Skeletal muscle satellite cell (primary cell): Measurements from ENCODE around the gene C9orf50.

Experiments
- H3K27me3 ChIP-seq: 2 replicates; pipeline ENCODE4 v1.7.0; 2013; ENCODE audit warnings: low read length; ENCODE audit not compliant: control insufficient read depth, insufficient read depth
- H3K36me3 ChIP-seq: 2 replicates; pipeline ENCODE4 v1.7.0; 2013; ENCODE audit warnings: mild to moderate bottlenecking, control low read depth, low read length; ENCODE audit not compliant: insufficient read depth
- H3K4me1 ChIP-seq: 2 replicates; pipeline ENCODE4 v1.7.0; 2013; ENCODE audit warnings: low read length; ENCODE audit not compliant: control insufficient read depth, insufficient read depth
- H3K4me2 ChIP-seq: 2 replicates; pipeline ENCODE4 v1.7.0; 2013; ENCODE audit warnings: mild to moderate bottlenecking, low read length
- H3K4me3 ChIP-seq: 2 replicates; pipeline ENCODE4 v1.7.0; 2013; ENCODE audit warnings: low read length
- H3K9ac ChIP-seq: 2 replicates; pipeline ENCODE4 v1.7.0; 2013; ENCODE audit warnings: mild to moderate bottlenecking, low read depth, low read length, moderate library complexity
- H3K9me3 ChIP-seq: replicated peaks from 2 replicates; pipeline ENCODE4 v1.7.0; 2013; ENCODE audit warnings: mild to moderate bottlenecking, control low read depth, low read length

C9orf50 gene

GRCh38 chr9:129604766-129605163 is 16.1 kb downstream of the C9orf50 start:
- H3K4me3 ChIP-seq = no peak overlapping the region
- no peaks in the 10 kb centered on the region for H3K27me3 ChIP-seq
- H3K9me3 ChIP-seq = no peaks in the 10 kb centered on the region
- peaks cover 27% of the 10 kb centered on the region for H3K4me1 ChIP-seq
- no peak overlapping the region for H3K4me2 ChIP-seq
- H3K36me3 ChIP-seq = no peaks in the 10 kb centered on the region
- no peak overlapping the region for H3K9ac ChIP-seq

- H3K4me2 ChIP-seq = no peak overlapping the region
- H3K9me3 ChIP-seq = no peaks in the 10 kb centered on the region
- H3K27me3 ChIP-seq = no peaks in the 10 kb centered on the region
- H3K4me3 ChIP-seq = no peak overlapping the region
- no peaks in the 10 kb centered on the region for H3K36me3 ChIP-seq
- no peak overlapping the region for H3K9ac ChIP-seq
- H3K4me1 ChIP-seq = peaks cover 23% of the 10 kb centered on the region
Measured at GRCh38 chr9:129604056-129604765, 16.7 kb downstream of the C9orf50 start.

- Histone ChIP-seq H3K4me3 (no peak overlapping the region), H3K36me3 (no peaks in the 10 kb centered on the region), H3K4me1 (peaks cover 13% of the 10 kb centered on the region), H3K4me2 (no peak overlapping the region), H3K27me3 (no peaks in the 10 kb centered on the region), H3K9ac (no peak overlapping the region), H3K9me3 (no peaks in the 10 kb centered on the region)
Measured at GRCh38 chr9:129602598-129603415, 18.1 kb downstream of the C9orf50 start.

- H3K4me1 ChIP-seq = peaks cover 19% of the 10 kb centered on the region
- no peaks in the 10 kb centered on the region for H3K27me3 ChIP-seq
- H3K9me3 ChIP-seq = no peaks in the 10 kb centered on the region
- no peaks in the 10 kb centered on the region for H3K36me3 ChIP-seq
- H3K9ac ChIP-seq = no peak overlapping the region
- no peak overlapping the region for H3K4me3 ChIP-seq
- H3K4me2 ChIP-seq = no peak overlapping the region
Measured at GRCh38 chr9:129601082-129601674, 19.7 kb downstream of the C9orf50 start.

GRCh38 chr9:129598089-129598596 is 22.8 kb downstream of the C9orf50 start:
- Histone ChIP-seq H3K9ac (no peak overlapping the region), H3K27me3 (no peaks in the 10 kb centered on the region), H3K4me3 (no peak overlapping the region), H3K4me2 (peak overlapping the region; percentile 91), H3K9me3 (no peaks in the 10 kb centered on the region), H3K36me3 (no peaks in the 10 kb centered on the region), H3K4me1 (peaks cover 31% of the 10 kb centered on the region)

GRCh38 chr9:129597355-129598088 is 23.4 kb downstream of the C9orf50 start:
- peak overlapping the region; percentile 91 for H3K4me2 ChIP-seq
- peak overlapping the region; percentile 75 for H3K9ac ChIP-seq
- H3K27me3 ChIP-seq = no peaks in the 10 kb centered on the region
- no peaks in the 10 kb centered on the region for H3K36me3 ChIP-seq
- H3K9me3 ChIP-seq = no peaks in the 10 kb centered on the region
- peaks cover 31% of the 10 kb centered on the region for H3K4me1 ChIP-seq
- peak overlapping the region; percentile 64 for H3K4me3 ChIP-seq

- Histone ChIP-seq H3K4me2 (peak overlapping the region; percentile 91), H3K9ac (peak overlapping the region; percentile 65), H3K27me3 (no peaks in the 10 kb centered on the region), H3K9me3 (no peaks in the 10 kb centered on the region), H3K4me1 (peaks cover 31% of the 10 kb centered on the region), H3K4me3 (peak overlapping the region; percentile 38), H3K36me3 (no peaks in the 10 kb centered on the region)
Measured at GRCh38 chr9:129596541-129597331, 24.2 kb downstream of the C9orf50 start.

GRCh38 chr9:129595903-129596540 is 24.9 kb downstream of the C9orf50 start:
- no peak overlapping the region for H3K9ac ChIP-seq
- no peaks in the 10 kb centered on the region for H3K36me3 ChIP-seq
- H3K4me2 ChIP-seq = no peak overlapping the region
- H3K27me3 ChIP-seq = no peaks in the 10 kb centered on the region
- H3K4me3 ChIP-seq = no peak overlapping the region
- no peaks in the 10 kb centered on the region for H3K9me3 ChIP-seq
- H3K4me1 ChIP-seq = peaks cover 31% of the 10 kb centered on the region

- H3K9me3 ChIP-seq = no peaks in the 10 kb centered on the region
- peak overlapping the region; percentile 2 for H3K4me2 ChIP-seq
- no peak overlapping the region for H3K4me3 ChIP-seq
- no peak overlapping the region for H3K9ac ChIP-seq
- no peaks in the 10 kb centered on the region for H3K27me3 ChIP-seq
- H3K36me3 ChIP-seq = no peaks in the 10 kb centered on the region
- peaks cover 31% of the 10 kb centered on the region for H3K4me1 ChIP-seq
Measured at GRCh38 chr9:129595311-129595741, 25.6 kb downstream of the C9orf50 start.

- Histone ChIP-seq H3K27me3 (no peaks in the 10 kb centered on the region), H3K4me2 (no peak overlapping the region), H3K9ac (no peak overlapping the region), H3K4me3 (no peak overlapping the region), H3K4me1 (peaks cover 31% of the 10 kb centered on the region), H3K9me3 (no peaks in the 10 kb centered on the region), H3K36me3 (no peaks in the 10 kb centered on the region)
Measured at GRCh38 chr9:129594632-129595031, 26.3 kb downstream of the C9orf50 start.
